Activated CD8-positive, alpha-beta T cell treated with anti-CD3 and anti-CD28 coated beads for 36 hours (primary cell): ENCODE measurements around the gene CIAO1. TPM values are rescaled to one million over a fixed set of nuclear protein-coding genes. Genes with fewer than 3 reads are reported as not detected.
A peak's percentile ranks its signal among the peaks of the same experiment; 100 is the strongest.

Experiments
- ATAC-seq: fragments of 200-7000 bp; cut with Tn5 transposase; one replicate; pipeline ENCODE4 v1.10.0; 2021; ENCODE audit warnings: mild to moderate bottlenecking, moderate library complexity
- CTCF ChIA-PET: fragments of 350-600 bp; sonication (Branson Sonifier 250); formaldehyde crosslinking; loops from one replicate; lab custom pipeline; 2021; ENCODE audit warnings: antibody characterized with exemption; lab: Charles Lee
- POLR2A ChIA-PET: fragments of 350-600 bp; sonication (Branson Sonifier 250); formaldehyde crosslinking; loops from one replicate; lab custom pipeline; 2021; ENCODE audit warnings: antibody characterized with exemption; lab: Charles Lee
- DNase-seq: peaks from one replicate; pipeline ENCODE4 v3.0.0-alpha.2; 2020
- H3K27ac Mint-ChIP-seq: one replicate; pipeline ENCODE4 v1.8.0; 2021; ENCODE audit warnings: mild to moderate bottlenecking, mixed read lengths
- H3K27me3 Mint-ChIP-seq: one replicate; pipeline ENCODE4 v1.8.0; 2021; ENCODE audit warnings: mixed read lengths
- H3K36me3 Mint-ChIP-seq: one replicate; pipeline ENCODE4 v1.8.0; 2021; ENCODE audit warnings: low read depth, mixed read lengths
- H3K4me1 Mint-ChIP-seq: one replicate; pipeline ENCODE4 v1.8.0; 2021; ENCODE audit warnings: low read depth, mixed read lengths
- H3K4me3 Mint-ChIP-seq: one replicate; pipeline ENCODE4 v1.8.0; 2021; ENCODE audit warnings: mild to moderate bottlenecking, moderate library complexity, mixed read lengths
- H3K9me3 Mint-ChIP-seq: one replicate; pipeline ENCODE4 v1.8.0; 2021; ENCODE audit warnings: mixed read lengths
- intact Hi-C: fragments of 100-400 bp; cut with micrococcal nuclease; formaldehyde crosslinking; loops from one replicate; pipeline ENCODE4 v1.10.0; 2022
- total RNA-seq, 2 experiments: library from RNA; stranded (reverse); gene quantifications; one replicate each; pipeline ENCODE4 v1.2.3, GENCODE V29; 2021
- TF ChIP-seq, protein P1 (sequence below): fragments of 200-600 bp; IDR thresholded peaks from one replicate; pipeline ENCODE4 v1.8.0; 2022; ENCODE audit warnings: antibody characterized with exemption, mild to moderate bottlenecking

Gene CIAO1
- total RNA-seq, 2 experiments from 2014 or later = 72.1 to 72.3 TPM

DNA sequence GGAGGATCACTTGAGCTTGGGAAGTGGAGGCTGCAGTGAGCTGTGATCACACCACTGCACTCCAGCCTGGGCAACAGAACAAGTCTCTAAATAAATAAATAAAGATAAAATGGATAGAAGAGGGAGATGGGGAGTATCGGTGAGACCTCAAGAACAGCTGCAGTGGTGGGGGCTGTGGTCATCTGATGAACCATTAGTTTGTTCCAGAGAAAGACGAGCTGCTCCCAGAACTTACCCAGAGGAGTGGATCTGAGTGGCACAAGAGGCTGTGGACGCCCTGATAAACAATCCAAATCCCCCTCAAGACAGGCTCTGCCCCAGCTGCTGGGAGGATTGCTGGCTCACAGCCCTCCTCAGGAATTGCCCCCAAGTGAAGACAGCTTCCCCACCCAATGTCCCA lies 26.9 kb upstream of the CIAO1 start:
- ChIA-PET POLR2A (interaction anchor here (0.5 to 3.6 kb wide), 5 partner anchors 9 to 39 kb away, joined by 3 to 9 read pairs (median 3); no protein-coding TSS in a partner anchor), CTCF (interaction anchor here (0.9 to 2.8 kb wide), 2 partner anchors 65 to 246 kb away, joined by 5 to 7 read pairs; no protein-coding TSS in a partner anchor)
- Mint-ChIP-seq H3K27ac (no peak overlapping the region), H3K4me3 (no peak overlapping the region), H3K4me1 (peaks cover 26% of the 10 kb centered on the region), H3K9me3 (no peaks in the 10 kb centered on the region), H3K27me3 (no peaks in the 10 kb centered on the region), H3K36me3 (peaks cover 7% of the 10 kb centered on the region)
- ATAC-seq (no peak), DNase-seq (no peak)
- TF ChIP-seq, protein P1, sequence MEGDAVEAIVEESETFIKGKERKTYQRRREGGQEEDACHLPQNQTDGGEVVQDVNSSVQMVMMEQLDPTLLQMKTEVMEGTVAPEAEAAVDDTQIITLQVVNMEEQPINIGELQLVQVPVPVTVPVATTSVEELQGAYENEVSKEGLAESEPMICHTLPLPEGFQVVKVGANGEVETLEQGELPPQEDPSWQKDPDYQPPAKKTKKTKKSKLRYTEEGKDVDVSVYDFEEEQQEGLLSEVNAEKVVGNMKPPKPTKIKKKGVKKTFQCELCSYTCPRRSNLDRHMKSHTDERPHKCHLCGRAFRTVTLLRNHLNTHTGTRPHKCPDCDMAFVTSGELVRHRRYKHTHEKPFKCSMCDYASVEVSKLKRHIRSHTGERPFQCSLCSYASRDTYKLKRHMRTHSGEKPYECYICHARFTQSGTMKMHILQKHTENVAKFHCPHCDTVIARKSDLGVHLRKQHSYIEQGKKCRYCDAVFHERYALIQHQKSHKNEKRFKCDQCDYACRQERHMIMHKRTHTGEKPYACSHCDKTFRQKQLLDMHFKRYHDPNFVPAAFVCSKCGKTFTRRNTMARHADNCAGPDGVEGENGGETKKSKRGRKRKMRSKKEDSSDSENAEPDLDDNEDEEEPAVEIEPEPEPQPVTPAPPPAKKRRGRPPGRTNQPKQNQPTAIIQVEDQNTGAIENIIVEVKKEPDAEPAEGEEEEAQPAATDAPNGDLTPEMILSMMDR = no peak
- intact Hi-C loops = no loop called here

DNA sequence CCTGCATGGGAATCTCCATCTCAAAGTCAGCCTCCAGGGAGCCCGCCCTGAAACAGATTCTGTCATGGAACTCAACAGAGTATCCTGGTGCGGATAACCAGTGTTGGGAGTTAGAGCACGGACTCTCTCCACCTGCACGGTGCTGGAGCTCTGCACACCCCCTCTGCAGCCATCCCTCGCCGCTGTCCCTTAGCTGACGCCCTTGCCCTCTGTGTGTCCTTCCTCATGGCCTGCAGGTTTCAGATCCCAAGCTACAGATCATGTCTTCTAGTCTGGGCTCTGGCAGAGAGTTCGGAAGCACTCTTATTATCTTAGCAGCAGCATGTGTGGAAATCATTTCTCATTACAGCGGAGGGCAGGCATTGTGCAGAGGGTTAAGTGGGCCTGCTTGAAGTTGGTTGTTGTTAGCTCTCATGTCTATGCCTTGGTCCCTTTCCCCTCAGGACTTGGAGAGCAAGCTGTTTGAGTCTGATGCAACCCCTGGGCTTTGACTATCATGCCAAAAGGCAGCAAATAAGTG lies 26.2 kb upstream of the CIAO1 start:
- Mint-ChIP-seq H3K4me1 (peaks cover 29% of the 10 kb centered on the region), H3K27ac (peak overlapping the region; percentile 95), H3K9me3 (no peaks in the 10 kb centered on the region), H3K36me3 (peaks cover 7% of the 10 kb centered on the region), H3K27me3 (no peaks in the 10 kb centered on the region), H3K4me3 (no peak overlapping the region)
- CTCF ChIA-PET = interaction anchor here (0.9 to 1.4 kb wide), 3 partner anchors 27 to 217 kb away, joined by 3 to 5 read pairs (median 4); no protein-coding TSS in a partner anchor
- ATAC-seq = no peak
- TF ChIP-seq, protein P1 = no peak
- POLR2A ChIA-PET = interaction anchor here (0.5 to 3.6 kb wide), 5 partner anchors 9 to 39 kb away, joined by 3 to 9 read pairs (median 3); no protein-coding TSS in a partner anchor
- DNase-seq = no peak
- intact Hi-C loops = no loop called here

DNA sequence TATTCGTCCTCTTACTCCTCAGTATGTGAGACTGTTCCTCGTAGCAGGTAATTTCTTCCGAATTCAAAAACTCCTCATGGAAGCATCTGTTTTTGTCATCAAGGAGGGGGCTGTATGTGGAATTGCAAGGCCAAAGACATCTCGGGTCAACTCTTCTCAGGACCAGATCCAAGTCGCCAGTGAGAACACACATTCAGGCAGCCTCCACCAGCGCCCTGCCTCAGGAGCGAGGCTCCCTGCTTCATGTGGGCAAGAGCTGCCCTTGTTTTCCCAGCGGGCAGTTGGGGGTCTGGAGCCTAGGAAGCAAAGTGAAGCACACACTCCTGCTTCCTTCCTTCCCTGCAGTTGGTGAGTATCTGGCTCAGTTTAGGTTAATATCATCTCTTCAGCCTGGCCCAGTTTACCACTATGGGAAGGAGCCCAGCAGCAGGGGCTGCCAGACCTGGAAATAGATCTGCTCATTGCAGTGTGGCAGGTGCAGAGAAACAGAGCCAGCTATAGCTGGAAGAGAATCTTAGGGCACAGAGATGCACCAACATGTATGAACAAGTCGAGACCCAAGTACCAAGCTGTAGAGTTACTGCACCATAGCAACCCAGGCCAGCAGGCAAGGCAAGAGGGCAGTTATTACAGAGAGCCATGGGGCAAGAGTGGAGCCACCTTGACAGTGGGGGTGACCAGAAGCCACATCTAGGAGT lies 25.5 kb upstream of the CIAO1 start:
- ChIA-PET CTCF (interaction anchor here (1.1 to 1.5 kb wide), 5 partner anchors 12 to 218 kb away, joined by 3 to 5 read pairs (median 3); no protein-coding TSS in a partner anchor), POLR2A (interaction anchor here (1.3 to 3.6 kb wide), 4 partner anchors 14 to 361 kb away, joined by 4 to 9 read pairs (median 5); no protein-coding TSS in a partner anchor)
- intact Hi-C loops = no loop called here
- peaks cover 32% of the 10 kb centered on the region for H3K4me1 Mint-ChIP-seq
- peaks cover 7% of the 10 kb centered on the region for H3K36me3 Mint-ChIP-seq
- H3K27me3 Mint-ChIP-seq = no peaks in the 10 kb centered on the region
- DNase-seq = no peak
- H3K27ac Mint-ChIP-seq = peak overlapping the region; percentile 95
- no peak overlapping the region for H3K4me3 Mint-ChIP-seq
- TF ChIP-seq, protein P1 = no peak
- no peak for ATAC-seq
- H3K9me3 Mint-ChIP-seq = no peaks in the 10 kb centered on the region

DNA sequence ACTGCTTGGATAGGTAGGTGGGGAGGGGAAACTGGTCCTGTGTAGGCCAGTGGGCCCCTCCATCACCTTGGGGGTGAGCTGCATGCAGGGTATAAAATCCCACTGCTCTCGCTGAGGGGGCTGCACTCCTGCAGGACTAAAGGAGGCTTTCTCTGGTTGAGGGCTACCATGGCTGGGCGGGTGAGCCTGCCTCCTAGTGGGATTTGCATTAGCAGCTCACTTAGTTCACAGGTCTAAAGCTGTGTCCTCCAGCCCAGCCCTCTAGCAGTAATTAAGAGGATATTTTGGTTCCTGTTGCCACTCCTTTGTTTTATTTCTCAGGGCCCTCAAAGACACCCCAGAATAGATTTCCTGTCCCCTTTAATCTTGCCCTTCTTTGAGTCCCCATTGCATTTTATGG lies 24.8 kb upstream of the CIAO1 start:
- Mint-ChIP-seq H3K27me3 (no peaks in the 10 kb centered on the region), H3K27ac (peak overlapping the region; percentile 95), H3K4me1 (peaks cover 40% of the 10 kb centered on the region), H3K36me3 (peaks cover 7% of the 10 kb centered on the region), H3K9me3 (no peaks in the 10 kb centered on the region), H3K4me3 (no peak overlapping the region)
- CTCF ChIA-PET = interaction anchor here (1.4 to 2.7 kb wide), 7 partner anchors 7 to 248 kb away, joined by 3 to 13 read pairs (median 4); no protein-coding TSS in a partner anchor
- no peak for DNase-seq
- POLR2A ChIA-PET = interaction anchor here (0.8 to 1.8 kb wide), 7 partner anchors 9 to 361 kb away, joined by 3 to 6 read pairs (median 4); partner anchors contain the start of gene STARD7
- intact Hi-C loops = no loop called here
- ATAC-seq = no peak
- TF ChIP-seq, protein P1 = no peak
